Osteoblast (primary cell): ENCODE data around the gene CRYAB. TPM values are rescaled to one million over a fixed set of nuclear protein-coding genes. Genes with fewer than 3 reads are reported as not detected.

Source experiments
- DNase-seq: peaks from one replicate; pipeline ENCODE4 v3.0.0; 2011; ENCODE audit warnings: low spot score, mixed read lengths; ENCODE audit not compliant: insufficient read length; ENCODE audit errors: missing footprints
- H2AFZ ChIP-seq: 2 replicates; pipeline ENCODE4 v1.6.0; 2011; ENCODE audit warnings: mild to moderate bottlenecking, low read length
- H3K27ac ChIP-seq: 2 replicates; pipeline ENCODE4 v1.5.1; 2011; ENCODE audit warnings: mild to moderate bottlenecking, low read depth, low read length, moderate library complexity
- H3K27me3 ChIP-seq: 2 replicates; pipeline ENCODE4 v1.6.0; 2012; ENCODE audit warnings: mild to moderate bottlenecking, control low read depth, inconsistent platforms, low read length, moderate library complexity; ENCODE audit not compliant: insufficient read depth
- H3K36me3 ChIP-seq: 2 replicates; pipeline ENCODE4 v1.5.1; 2011; ENCODE audit warnings: mild to moderate bottlenecking, low read length, control low read depth, moderate library complexity; ENCODE audit not compliant: insufficient read depth
- H3K4me1 ChIP-seq: 2 replicates; pipeline ENCODE4 v1.5.1; 2011; ENCODE audit warnings: mild to moderate bottlenecking, low read length, control low read depth, moderate library complexity; ENCODE audit not compliant: insufficient read depth
- H3K4me2 ChIP-seq: 2 replicates; pipeline ENCODE4 v1.6.0; 2011; ENCODE audit warnings: mild to moderate bottlenecking, low read length; ENCODE audit not compliant: insufficient read depth
- H3K4me3 ChIP-seq: fragments of 200-600 bp; sonication (generic); 3 replicates; pipeline ENCODE4 v1.5.1; 2012; ENCODE audit warnings: mild to moderate bottlenecking, low read length, inconsistent platforms; ENCODE audit not compliant: insufficient read depth
- H3K79me2 ChIP-seq: 2 replicates; pipeline ENCODE4 v1.6.0; 2012; ENCODE audit warnings: mild to moderate bottlenecking, low read length, control low read depth, inconsistent platforms; ENCODE audit not compliant: insufficient read depth
- H3K9me3 ChIP-seq: 2 replicates; pipeline ENCODE4 v1.5.1; 2011; ENCODE audit warnings: low read depth, low read length, control low read depth
- H4K20me1 ChIP-seq: 2 replicates; pipeline ENCODE4 v1.6.0; 2012; ENCODE audit warnings: mild to moderate bottlenecking, low read length, control low read depth; ENCODE audit not compliant: insufficient read depth
- CTCF ChIP-seq: IDR thresholded peaks from 2 replicates; pipeline ENCODE4 v1.5.1; 2011; ENCODE audit warnings: mild to moderate bottlenecking, low read depth, low read length, moderate library complexity; ENCODE audit errors: extremely low read depth
- total RNA-seq: library from RNA; depleted of rRNA; stranded (reverse); fragments of >200 nt; gene quantifications from 2 replicates; pipeline ENCODE4 v1.2.3, GENCODE V29; 2012

The CRYAB gene
- total RNA-seq, 1 donor: 54.3 TPM

- Histone ChIP-seq H3K4me1 (peaks cover 11% of the 10 kb centered on the region), H3K9me3 (no peaks in the 10 kb centered on the region), H3K36me3 (peaks cover 19% of the 10 kb centered on the region), H3K4me3 (peak within 1 kb of the TSS; percentile 88), H4K20me1 (no peaks in the 10 kb centered on the region), H3K27me3 (no peaks in the 10 kb centered on the region), H3K4me2 (peak within 1 kb of the TSS; percentile 88), H2AFZ (peak within 1 kb of the TSS; percentile 94), H3K79me2 (peaks cover 9% of the 10 kb centered on the region), H3K27ac (peak within 1 kb of the TSS; percentile 40)
- TF ChIP-seq CTCF: peak; percentile 48
- peak; percentile 92 for DNase-seq
These were observed 40.5 kb downstream of the CRYAB start, which contains the start of gene ALG9 for GRCh38 chr11:111870886-111871692. Gene ALG9, minus strand, starts transcription at chr11:111871581. Its CDS starts 99 bp downstream, at chr11:111871482.

GRCh38 chr11:111870522-111870885 lies 41.1 kb downstream of the CRYAB start:
- Histone ChIP-seq H4K20me1 (no peaks in the 10 kb centered on the region), H2AFZ (peak overlapping the region; percentile 94), H3K4me3 (peak overlapping the region; percentile 88), H3K9me3 (no peaks in the 10 kb centered on the region), H3K27ac (peak overlapping the region; percentile 40), H3K4me1 (peaks cover 11% of the 10 kb centered on the region), H3K36me3 (peaks cover 22% of the 10 kb centered on the region), H3K4me2 (peak overlapping the region; percentile 88), H3K27me3 (no peaks in the 10 kb centered on the region), H3K79me2 (peaks cover 9% of the 10 kb centered on the region)
- DNase-seq: no peak
- TF ChIP-seq CTCF: no peak

- no peak overlapping the region for H2AFZ ChIP-seq
- peak overlapping the region; percentile 88 for H3K4me2 ChIP-seq
- H3K79me2 ChIP-seq: peaks cover 9% of the 10 kb centered on the region
- no peak for TF ChIP-seq CTCF
- no peak overlapping the region for H3K4me3 ChIP-seq
- H3K4me1 ChIP-seq: peaks cover 11% of the 10 kb centered on the region
- peaks cover 25% of the 10 kb centered on the region for H3K36me3 ChIP-seq
- H3K27me3 ChIP-seq: no peaks in the 10 kb centered on the region
- no peaks in the 10 kb centered on the region for H4K20me1 ChIP-seq
- no peaks in the 10 kb centered on the region for H3K9me3 ChIP-seq
- DNase-seq: no peak
- no peak overlapping the region for H3K27ac ChIP-seq
These were observed 41.5 kb downstream of the CRYAB start for GRCh38 chr11:111870113-111870512.

GRCh38 chr11:111860257-111860656 lies 51.3 kb downstream of the CRYAB start:
- no peaks in the 10 kb centered on the region for H3K4me1 ChIP-seq
- H3K4me3 ChIP-seq: no peak overlapping the region
- H4K20me1 ChIP-seq: no peaks in the 10 kb centered on the region
- peaks cover 42% of the 10 kb centered on the region for H3K36me3 ChIP-seq
- TF ChIP-seq CTCF: no peak
- H3K4me2 ChIP-seq: no peak overlapping the region
- H3K27me3 ChIP-seq: no peaks in the 10 kb centered on the region
- no peak overlapping the region for H2AFZ ChIP-seq
- no peaks in the 10 kb centered on the region for H3K79me2 ChIP-seq
- H3K27ac ChIP-seq: no peak overlapping the region
- DNase-seq: no peak
- H3K9me3 ChIP-seq: no peaks in the 10 kb centered on the region
